GM12872 (cell line): ENCODE data around the gene DSCAML1.

Experiments used
- CTCF ChIP-seq: IDR thresholded peaks from 3 replicates; pipeline ENCODE4 v1.5.1; 2011; ENCODE audit warnings: low read depth, mild to moderate bottlenecking, low read length, moderate library complexity; ENCODE audit not compliant: insufficient read depth

DSCAML1 gene

GRCh38 chr11:117621226-117621625 lies 175.8 kb downstream of the DSCAML1 start:
- TF ChIP-seq CTCF: peak; percentile 58

- no peak for TF ChIP-seq CTCF
These were observed 176.4 kb downstream of the DSCAML1 start for GRCh38 chr11:117620659-117621058.

GRCh38 chr11:117620086-117620485 lies 176.9 kb downstream of the DSCAML1 start:
- no peak for TF ChIP-seq CTCF

- TF ChIP-seq CTCF: no peak
These were observed 177.4 kb downstream of the DSCAML1 start for GRCh38 chr11:117619661-117620060.

- TF ChIP-seq CTCF: no peak
These were observed 178.0 kb downstream of the DSCAML1 start for GRCh38 chr11:117618982-117619355.

GRCh38 chr11:117618302-117618981 lies 178.6 kb downstream of the DSCAML1 start:
- TF ChIP-seq CTCF: no peak

- no peak for TF ChIP-seq CTCF
These were observed 180.0 kb downstream of the DSCAML1 start for GRCh38 chr11:117616979-117617378.

GRCh38 chr11:117614728-117615127 lies 182.3 kb downstream of the DSCAML1 start:
- 0 out of 3 replicates have a peak, but pooled peaks have one; percentile 18 for TF ChIP-seq CTCF
